HG03571 (cell line): Measurements from ENCODE around the gene DIAPH2.

Experiments used
- ATAC-seq: cut with Tn5 transposase; IDR thresholded peaks from one replicate; pipeline ENCODE4 v1.9.1; 2021; ENCODE audit not compliant: unreplicated experiment

The DIAPH2 gene

GRCh38 chrX:96684339-96685209, at the start of gene DIAPH2:
TSS of gene DIAPH2 (plus strand) at chrX:96684842.
- peak; percentile 81 for ATAC-seq

GRCh38 chrX:96650023-96650422, 34.6 kb upstream of the DIAPH2 start:
- no peak for ATAC-seq

- no peak for ATAC-seq
These were observed 28.6 kb upstream of the DIAPH2 start for GRCh38 chrX:96655947-96656623.

GRCh38 chrX:96682516-96682915, 2.1 kb upstream of the DIAPH2 start:
- no peak for ATAC-seq

GRCh38 chrX:96683997-96684338, 674 bp upstream of the DIAPH2 start:
- no peak for ATAC-seq

GRCh38 chrX:96685210-96686099, 813 bp downstream of the DIAPH2 start:
- ATAC-seq, result peak; percentile 26

GRCh38 chrX:96687776-96688175, 3.1 kb downstream of the DIAPH2 start:
- no peak for ATAC-seq

- ATAC-seq, result no peak
These were observed 4.1 kb downstream of the DIAPH2 start for GRCh38 chrX:96688789-96689188.

- no peak for ATAC-seq
These were observed 5.3 kb downstream of the DIAPH2 start for GRCh38 chrX:96689991-96690390.

- ATAC-seq, result no peak
These were observed 7.8 kb downstream of the DIAPH2 start for GRCh38 chrX:96692454-96692853.

GRCh38 chrX:96692890-96693289, 8.2 kb downstream of the DIAPH2 start:
- no peak for ATAC-seq

GRCh38 chrX:96693407-96693806, 8.8 kb downstream of the DIAPH2 start:
- ATAC-seq, result no peak

GRCh38 chrX:96696462-96696861, 11.8 kb downstream of the DIAPH2 start:
- no peak for ATAC-seq

GRCh38 chrX:96700625-96701024, 16.0 kb downstream of the DIAPH2 start:
- no peak for ATAC-seq

- ATAC-seq, result no peak
These were observed 18.7 kb downstream of the DIAPH2 start for GRCh38 chrX:96703379-96703778.

GRCh38 chrX:96703816-96704215, 19.2 kb downstream of the DIAPH2 start:
- ATAC-seq, result no peak

- ATAC-seq, result no peak
These were observed 20.0 kb downstream of the DIAPH2 start for GRCh38 chrX:96704629-96705028.

- ATAC-seq, result no peak
These were observed 21.3 kb downstream of the DIAPH2 start for GRCh38 chrX:96705905-96706304.

GRCh38 chrX:96707804-96708203, 23.2 kb downstream of the DIAPH2 start:
- ATAC-seq, result no peak

GRCh38 chrX:96710031-96710430, 25.4 kb downstream of the DIAPH2 start:
- no peak for ATAC-seq

- no peak for ATAC-seq
These were observed 28.7 kb downstream of the DIAPH2 start for GRCh38 chrX:96713303-96713702.
